Mucosa of stomach (tissue), 1 donor: ENCODE results near the gene UPP1.
"Not testable (repeated sequence)": the region's sequence is repeated elsewhere in the genome, so short reads cannot be mapped to it uniquely, and the experiment has no call there.

Experiments used
- H3K27me3 ChIP-seq: one replicate; pipeline ENCODE4 v1.7.0; 2013; ENCODE audit warnings: mild to moderate bottlenecking, low read length; ENCODE audit not compliant: control insufficient read depth, insufficient read depth
- H3K36me3 ChIP-seq: one replicate; pipeline ENCODE4 v1.7.0; 2013; ENCODE audit warnings: low read length; ENCODE audit not compliant: control insufficient read depth, insufficient read depth
- H3K4me1 ChIP-seq: one replicate; pipeline ENCODE4 v1.7.0; 2013; ENCODE audit warnings: mild to moderate bottlenecking, low read length; ENCODE audit not compliant: control insufficient read depth, insufficient read depth
- H3K4me3 ChIP-seq: one replicate; pipeline ENCODE4 v1.7.0; 2013; ENCODE audit warnings: low read length
- H3K9ac ChIP-seq: one replicate; pipeline ENCODE4 v1.7.0; 2013; ENCODE audit warnings: mild to moderate bottlenecking, low read length, moderate library complexity
- H3K9me3 ChIP-seq: one replicate; pipeline ENCODE4 v1.7.0; 2013; ENCODE audit warnings: mild to moderate bottlenecking, low read length, moderate library complexity; ENCODE audit not compliant: control insufficient read depth
- donor health status: Pancreatic carcinoma.

Gene UPP1

DNA sequence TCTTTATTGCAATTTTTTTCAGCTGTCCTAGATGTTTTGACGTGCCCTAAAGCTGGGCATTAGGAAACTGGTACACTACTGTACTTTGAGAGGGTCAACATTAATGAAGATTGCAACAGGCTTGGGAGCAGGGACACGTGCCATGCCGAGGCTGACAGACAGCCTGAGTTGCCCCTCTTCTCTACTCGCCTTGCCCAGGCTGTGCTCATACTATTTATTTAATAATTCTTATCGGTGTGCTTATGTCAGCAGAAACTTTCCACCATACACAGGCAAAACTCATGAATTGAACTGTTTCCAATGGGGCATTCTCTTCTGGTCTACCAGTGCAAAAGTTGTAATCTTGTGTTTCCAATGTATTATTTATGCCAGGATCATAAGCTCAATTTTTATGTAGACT lies 29.4 kb upstream of the UPP1 start:
- Histone ChIP-seq H3K36me3 (no peaks in the 10 kb centered on the region), H3K9ac (no peak overlapping the region), H3K27me3 (no peaks in the 10 kb centered on the region), H3K9me3 (no peaks in the 10 kb centered on the region), H3K4me3 (no peak overlapping the region), H3K4me1 (no peaks in the 10 kb centered on the region)

DNA sequence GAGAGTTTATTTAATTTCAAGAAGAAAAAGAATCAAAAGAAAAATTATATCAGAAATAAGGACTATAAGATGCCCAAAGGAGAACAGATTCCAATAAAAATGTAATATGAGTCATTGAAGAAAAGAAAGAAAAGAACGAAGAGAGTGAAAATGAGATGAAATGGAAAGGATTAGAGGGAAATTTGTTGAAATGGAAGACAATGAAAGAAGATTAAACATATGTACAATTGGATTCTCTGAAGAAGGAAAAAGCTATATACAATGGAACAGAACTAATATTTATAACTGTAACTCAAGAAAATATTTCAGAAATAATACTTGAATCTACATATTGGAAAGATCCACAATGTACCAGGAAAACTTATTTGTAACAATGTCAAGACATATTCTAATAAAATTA lies 25.1 kb upstream of the UPP1 start:
- Histone ChIP-seq H3K36me3 (no peaks in the 10 kb centered on the region), H3K4me3 (no peak overlapping the region), H3K4me1 (no peaks in the 10 kb centered on the region), H3K27me3 (no peaks in the 10 kb centered on the region), H3K9ac (no peak overlapping the region), H3K9me3 (no peaks in the 10 kb centered on the region)

DNA sequence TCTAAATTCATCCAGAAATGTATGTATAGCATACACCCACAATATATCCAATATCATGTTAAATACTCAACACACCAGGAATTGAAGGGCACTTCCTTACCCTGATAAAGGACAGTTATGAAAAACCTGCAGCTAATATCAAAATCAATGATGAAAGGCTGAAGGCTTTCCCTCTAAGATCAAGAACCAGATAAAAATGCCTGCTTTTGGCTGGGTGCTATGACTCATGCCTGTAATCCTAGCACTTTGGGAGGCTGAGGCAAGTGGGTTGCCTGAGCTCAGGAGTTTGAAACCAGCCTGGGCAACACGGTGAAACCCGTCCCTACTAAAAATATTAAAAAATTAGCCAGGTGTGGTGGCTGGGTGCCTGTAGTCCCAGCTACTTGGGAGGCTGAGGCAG lies 21.6 kb upstream of the UPP1 start:
- Histone ChIP-seq H3K36me3 (no peaks in the 10 kb centered on the region), H3K9ac (no peak overlapping the region), H3K4me3 (no peak overlapping the region), H3K9me3 (no peaks in the 10 kb centered on the region), H3K27me3 (no peaks in the 10 kb centered on the region), H3K4me1 (no peaks in the 10 kb centered on the region)

DNA sequence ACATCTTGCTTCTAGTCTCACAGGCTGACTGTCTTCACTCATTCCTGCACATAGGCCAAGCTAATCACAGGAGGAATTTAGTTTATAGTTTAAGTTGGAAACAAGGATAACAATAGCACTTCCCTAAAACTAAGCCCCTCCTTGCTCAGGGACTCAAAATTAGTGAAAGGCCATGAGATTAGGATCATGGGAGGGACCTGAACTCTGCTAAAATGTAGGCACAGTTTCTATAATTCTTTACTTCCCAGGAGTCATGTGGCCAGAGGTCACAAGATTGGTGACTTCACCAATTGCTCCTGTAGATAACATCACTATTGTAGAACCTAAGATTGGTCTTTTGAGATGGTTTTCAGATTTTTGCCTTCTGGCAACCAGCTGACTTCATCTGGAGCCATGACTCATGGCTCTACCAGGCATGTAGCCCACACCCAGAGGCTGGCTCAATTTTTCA lies 14.8 kb upstream of the UPP1 start:
- Histone ChIP-seq H3K4me1 (no peaks in the 10 kb centered on the region), H3K36me3 (no peaks in the 10 kb centered on the region), H3K9me3 (no peaks in the 10 kb centered on the region), H3K9ac (no peak overlapping the region), H3K27me3 (no peaks in the 10 kb centered on the region), H3K4me3 (no peak overlapping the region)

DNA sequence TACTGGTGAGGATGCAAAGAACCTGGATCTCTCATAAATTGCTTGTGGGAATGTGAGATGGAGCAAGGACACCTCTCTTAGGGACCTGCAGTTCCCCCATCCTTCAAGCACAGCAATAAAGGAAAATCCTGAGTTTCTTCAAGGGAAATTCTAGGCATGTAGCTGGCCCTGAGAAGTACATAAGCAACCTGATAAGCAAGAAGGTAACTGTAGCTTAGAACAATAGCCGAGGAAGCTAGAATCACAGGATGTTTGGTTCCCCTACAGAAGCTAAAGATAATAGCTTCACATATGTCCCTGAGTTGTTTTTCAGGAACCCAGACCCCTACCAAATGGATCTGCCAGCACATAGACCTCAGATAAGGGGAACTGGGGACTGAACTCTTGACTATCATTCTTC lies 11.6 kb upstream of the UPP1 start:
- H3K4me3 ChIP-seq = no peak overlapping the region
- peaks cover 4% of the 10 kb centered on the region for H3K4me1 ChIP-seq

DNA sequence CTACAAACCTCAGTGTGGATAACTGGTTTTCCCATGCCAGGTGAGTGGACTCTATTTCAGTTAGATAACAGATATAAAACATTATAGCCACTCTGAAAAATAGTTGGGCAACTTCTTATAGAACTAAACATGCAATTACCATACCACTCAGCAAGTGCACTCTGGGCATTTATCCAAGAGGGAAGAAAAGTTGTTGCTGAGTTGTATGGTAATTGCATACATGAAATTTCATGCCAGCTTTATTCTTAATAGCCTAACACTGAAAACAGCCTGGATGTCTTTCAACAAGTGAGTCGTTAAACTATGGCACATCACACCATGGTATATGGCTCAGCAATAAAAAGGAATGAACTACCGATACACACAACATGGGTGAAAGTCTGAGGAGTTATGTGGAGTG lies 10.6 kb upstream of the UPP1 start:
- Histone ChIP-seq H3K36me3 (no peaks in the 10 kb centered on the region), H3K9me3 (no peaks in the 10 kb centered on the region), H3K27me3 (no peaks in the 10 kb centered on the region), H3K4me3 (no peak overlapping the region), H3K9ac (no peak overlapping the region), H3K4me1 (peaks cover 14% of the 10 kb centered on the region)

More for the DNA sequence above, 11.6 kb upstream of the UPP1 start:
- Histone ChIP-seq H3K9me3 (no peaks in the 10 kb centered on the region), H3K9ac (no peak overlapping the region), H3K27me3 (no peaks in the 10 kb centered on the region), H3K36me3 (no peaks in the 10 kb centered on the region)

DNA sequence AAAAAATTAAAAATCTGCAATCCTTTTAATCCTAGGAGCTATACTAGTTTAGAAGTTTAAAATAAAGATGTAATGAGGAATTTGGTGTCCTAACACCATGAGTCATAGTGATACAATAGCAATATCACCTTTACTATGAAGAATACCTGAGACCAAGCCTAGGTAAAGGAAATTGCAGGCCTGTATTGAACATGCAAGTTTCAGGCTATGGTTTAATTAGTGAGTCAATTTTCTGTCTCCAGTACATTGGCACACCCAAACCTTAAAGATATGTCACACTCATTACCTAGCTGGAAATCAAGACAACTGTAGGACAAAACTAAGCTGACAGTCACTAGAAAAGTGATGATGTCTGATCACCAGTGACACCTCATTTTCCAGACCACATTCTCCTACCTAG lies 6.7 kb upstream of the UPP1 start:
- not testable (repeated sequence) for H3K9me3 ChIP-seq, H3K4me3 ChIP-seq, H3K27me3 ChIP-seq, H3K36me3 ChIP-seq, H3K9ac ChIP-seq
- H3K4me1 ChIP-seq = peaks cover 46% of the 10 kb centered on the region

DNA sequence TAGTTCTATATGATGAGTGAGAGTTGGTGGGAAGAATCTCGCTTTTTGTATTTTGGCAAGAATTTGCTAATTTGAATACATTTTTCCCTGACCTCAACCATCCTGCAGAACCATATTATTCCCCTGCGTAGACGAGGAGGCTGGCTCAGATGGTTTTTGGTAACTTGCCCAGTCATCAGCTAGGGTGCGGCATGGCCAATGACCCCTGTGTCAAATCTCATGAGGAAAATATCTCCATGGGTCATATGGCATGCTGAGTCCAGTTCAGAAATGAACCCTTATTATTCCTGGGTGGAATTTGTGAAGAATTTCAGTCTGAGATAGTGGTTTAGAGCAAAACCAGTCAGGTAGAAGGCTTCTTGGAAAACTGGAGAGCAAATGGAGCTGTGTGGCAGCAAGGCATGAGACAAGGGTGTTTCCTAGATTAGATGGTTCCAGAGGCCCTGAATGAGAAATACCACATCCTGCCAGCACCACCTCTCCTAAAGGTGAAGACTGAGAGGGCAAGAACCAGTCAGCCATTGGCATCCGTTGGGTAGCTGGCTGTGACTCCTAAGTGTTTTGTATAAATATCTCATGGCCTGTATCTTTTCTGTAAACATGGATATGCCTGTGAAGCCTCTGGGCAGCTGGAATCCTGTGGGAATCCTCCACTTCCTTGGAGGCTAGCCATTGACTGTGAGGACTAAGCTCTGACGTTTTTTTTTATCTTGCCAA lies 5.8 kb upstream of the UPP1 start:
- Histone ChIP-seq H3K9ac (no peak overlapping the region), H3K9me3 (no peaks in the 10 kb centered on the region), H3K36me3 (no peaks in the 10 kb centered on the region), H3K4me1 (peaks cover 51% of the 10 kb centered on the region), H3K4me3 (no peak overlapping the region), H3K27me3 (no peaks in the 10 kb centered on the region)

DNA sequence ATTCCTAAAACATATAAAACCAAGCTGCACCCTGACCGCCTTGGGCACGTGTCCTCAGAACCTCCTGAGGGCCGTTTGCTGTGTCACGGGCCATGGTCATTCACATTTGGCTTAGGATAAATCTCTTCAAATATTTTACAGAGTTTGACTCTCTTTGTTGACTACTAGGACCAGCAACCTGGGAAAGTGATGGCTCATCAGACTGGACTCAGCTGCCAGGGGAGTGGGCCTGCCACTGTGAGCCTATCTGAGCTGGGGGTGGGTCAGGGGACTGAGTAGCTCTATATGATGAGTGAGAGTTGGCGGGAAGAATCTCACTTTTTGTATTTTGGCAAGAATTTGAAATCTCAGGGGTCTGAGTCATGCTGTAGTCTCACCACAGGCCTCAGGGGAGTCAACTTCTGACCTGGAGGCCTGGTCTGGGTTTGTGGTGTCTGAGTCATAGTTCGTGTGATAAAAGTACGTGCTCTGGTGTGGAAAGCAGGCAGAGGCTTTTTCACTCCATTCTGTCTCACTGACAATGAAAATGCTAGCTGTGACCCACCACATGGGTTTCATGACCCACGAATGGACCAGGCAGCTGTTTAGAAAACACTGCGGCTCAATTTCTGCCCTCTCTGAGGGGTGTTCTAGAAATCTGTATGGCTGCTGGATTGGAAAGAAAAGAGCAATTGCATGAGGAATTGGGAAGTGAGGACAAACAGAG lies 4.2 kb upstream of the UPP1 start:
- no peak overlapping the region for H3K4me3 ChIP-seq
- peaks cover 51% of the 10 kb centered on the region for H3K4me1 ChIP-seq
- no peaks in the 10 kb centered on the region for H3K9me3 ChIP-seq
- H3K36me3 ChIP-seq = no peaks in the 10 kb centered on the region
- H3K9ac ChIP-seq = no peak overlapping the region
- no peaks in the 10 kb centered on the region for H3K27me3 ChIP-seq

DNA sequence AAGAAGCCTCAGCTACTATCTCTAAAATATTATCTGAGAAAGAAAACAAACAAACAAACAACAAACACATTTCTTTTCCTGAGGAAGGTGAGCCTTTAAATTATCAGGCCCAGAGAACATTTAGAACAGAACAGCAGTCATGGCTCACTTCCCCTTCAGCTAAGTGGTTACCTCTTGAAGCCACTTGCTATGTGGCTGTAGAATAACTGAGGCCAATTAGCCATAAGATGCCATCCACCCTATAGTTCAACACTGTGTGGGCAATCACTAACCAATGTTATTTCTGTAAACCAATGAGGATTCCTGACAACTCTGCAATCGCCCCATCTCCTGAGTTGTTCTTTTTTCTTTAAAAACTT lies 3.7 kb upstream of the UPP1 start:
- no peaks in the 10 kb centered on the region for H3K36me3 ChIP-seq
- no peak overlapping the region for H3K4me3 ChIP-seq
- no peaks in the 10 kb centered on the region for H3K27me3 ChIP-seq
- H3K9ac ChIP-seq = no peak overlapping the region
- peaks cover 55% of the 10 kb centered on the region for H3K4me1 ChIP-seq
- H3K9me3 ChIP-seq = no peaks in the 10 kb centered on the region

DNA sequence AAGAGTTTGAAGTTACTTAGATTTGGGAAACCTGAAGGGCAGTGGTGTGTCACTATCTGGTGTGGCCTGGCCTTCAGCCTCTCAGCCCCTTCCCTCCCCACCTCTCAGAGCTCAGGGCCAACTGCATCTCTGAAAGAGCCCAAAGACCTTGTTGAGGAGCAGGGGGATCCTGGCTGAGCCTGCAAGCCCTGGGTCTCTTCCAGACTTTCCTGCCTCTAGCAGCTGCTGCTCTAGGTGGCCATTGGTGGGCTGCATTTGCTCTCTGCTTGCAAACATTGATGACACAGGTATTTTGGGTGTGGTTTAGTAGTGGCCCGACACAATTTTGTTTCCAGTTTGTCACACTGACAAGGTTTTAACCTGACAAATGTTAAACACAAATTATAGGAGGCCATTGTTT lies 3.1 kb upstream of the UPP1 start:
- H3K9me3 ChIP-seq = no peaks in the 10 kb centered on the region
- H3K36me3 ChIP-seq = no peaks in the 10 kb centered on the region
- H3K9ac ChIP-seq = no peak overlapping the region
- H3K4me1 ChIP-seq = peaks cover 56% of the 10 kb centered on the region
- H3K27me3 ChIP-seq = no peaks in the 10 kb centered on the region
- H3K4me3 ChIP-seq = no peak overlapping the region

DNA sequence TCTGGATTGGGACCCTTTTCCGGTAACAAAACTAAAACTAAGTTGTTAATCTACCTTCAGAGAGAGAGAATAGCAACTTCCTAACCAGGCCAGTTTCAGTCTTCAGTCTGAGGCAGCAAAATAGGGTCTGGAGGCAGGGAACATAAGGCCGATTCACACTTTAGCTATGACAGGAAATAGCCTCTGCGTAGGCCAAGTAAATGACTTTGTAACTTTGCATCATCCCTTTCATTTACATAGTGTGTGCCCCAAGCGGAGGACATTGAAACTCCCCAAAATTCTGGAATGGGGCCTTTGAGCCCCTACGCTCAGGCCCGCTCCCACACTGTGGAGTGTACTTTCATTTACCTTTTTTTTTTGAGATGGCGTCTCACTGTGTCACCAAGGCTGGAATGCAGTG lies 1.7 kb upstream of the UPP1 start:
- no peaks in the 10 kb centered on the region for H3K27me3 ChIP-seq
- peaks cover 54% of the 10 kb centered on the region for H3K4me1 ChIP-seq
- H3K36me3 ChIP-seq = no peaks in the 10 kb centered on the region
- H3K4me3 ChIP-seq = no peak overlapping the region
- H3K9me3 ChIP-seq = no peaks in the 10 kb centered on the region
- no peak overlapping the region for H3K9ac ChIP-seq
